Central memory CD4-positive, alpha-beta T cell (primary cell): ENCODE results near the gene MUC2.

Experiments used
- DNase-seq: peaks from one replicate; pipeline ENCODE4 v3.0.0; 2022
- total RNA-seq, 3 experiments: gene quantifications; one replicate each; lab custom pipeline; 2026; lab: John Stamatoyannopoulos, UW

Gene MUC2
- 0 to 0.19 (median 0.07) reads per million in 3 experiments for total RNA-seq

DNA sequence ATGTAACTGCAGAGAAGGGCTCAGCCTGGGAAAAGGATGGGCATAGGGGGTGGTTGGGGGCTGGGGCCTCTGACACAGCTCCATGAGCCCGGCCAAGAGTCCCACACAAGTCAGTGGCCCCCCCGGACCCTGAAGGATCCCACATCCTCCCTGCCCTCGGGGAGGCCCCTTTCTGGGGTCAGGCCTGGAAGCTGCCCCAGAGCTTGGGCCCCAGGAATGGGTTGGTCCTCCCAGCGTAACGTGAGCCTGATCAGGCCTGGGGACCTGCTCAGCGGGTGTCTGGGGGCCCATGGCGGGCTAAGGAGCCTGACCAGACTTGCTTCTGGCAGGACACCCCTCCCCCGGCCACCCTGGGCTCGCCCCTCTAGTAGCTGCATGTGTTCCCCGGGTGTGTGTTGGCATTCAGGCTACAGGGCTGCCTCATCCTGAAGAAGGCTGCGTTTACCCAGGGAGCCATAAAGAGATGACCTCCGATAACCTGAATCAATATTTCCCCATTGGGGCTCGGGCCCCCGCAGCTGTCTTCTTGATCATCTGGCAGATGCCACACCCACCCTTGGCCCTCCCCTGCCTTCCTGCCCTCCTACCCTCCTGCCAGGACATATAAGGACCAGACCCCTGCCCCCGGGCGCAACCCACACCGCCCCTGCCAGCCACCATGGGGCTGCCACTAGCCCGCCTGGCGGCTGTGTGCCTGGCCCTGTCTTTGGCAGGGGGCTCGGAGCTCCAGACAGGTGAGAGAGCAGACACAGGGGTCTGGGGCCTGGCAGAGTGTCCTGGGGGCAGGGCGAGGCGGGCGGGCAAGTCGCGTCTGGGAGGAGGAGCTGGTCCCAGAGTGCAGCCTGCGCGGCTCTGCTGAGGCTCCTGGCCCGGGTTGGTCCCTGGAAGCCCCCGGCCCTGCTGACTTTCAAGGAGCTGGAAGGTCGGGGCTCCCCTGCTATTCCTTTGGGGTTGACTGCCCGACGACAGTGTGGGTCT lies at the start of gene MUC2:
Gene MUC2 (plus strand): TSS at position 631 of the 978 bp plus-strand sequence.
- DNase-seq = no peak

DNA sequence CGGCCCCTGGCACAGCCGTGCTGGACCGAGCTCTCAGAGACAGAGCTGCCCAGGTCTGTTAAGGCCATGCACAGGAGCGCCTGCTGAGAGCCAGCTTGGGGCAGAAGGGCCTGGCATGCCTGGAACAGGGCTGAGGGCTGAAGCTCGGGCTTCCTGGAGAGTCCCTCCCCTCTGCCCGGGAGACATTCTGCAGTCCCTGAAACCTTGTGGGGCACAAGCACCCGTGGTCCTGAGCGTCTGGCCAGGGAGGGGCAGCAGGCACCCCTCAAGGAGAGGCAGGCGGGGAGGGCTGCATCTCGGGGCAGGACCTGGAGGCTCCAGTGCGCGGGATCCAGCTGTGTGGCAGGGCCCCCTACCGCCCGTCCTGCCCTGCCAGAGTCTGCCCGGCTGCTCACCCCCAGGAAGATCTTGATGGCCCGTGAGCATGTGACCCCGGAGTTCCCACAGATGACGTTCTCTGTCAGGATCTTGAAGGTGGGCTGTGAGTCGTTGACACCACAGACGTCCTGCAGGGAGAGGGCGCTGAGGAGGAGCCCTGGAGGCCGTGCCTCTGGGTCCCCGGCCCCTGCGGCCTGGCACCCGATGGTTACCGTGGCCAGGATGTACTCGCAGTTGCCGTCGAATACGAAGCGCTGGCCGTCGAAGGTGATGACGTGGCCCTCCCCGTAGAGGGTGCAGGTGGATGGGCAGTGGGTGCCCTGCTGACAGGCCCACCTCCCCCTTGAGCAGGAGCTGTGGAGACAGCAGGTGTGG lies 49.1 kb upstream of the MUC2 start:
- no peak for DNase-seq

DNA sequence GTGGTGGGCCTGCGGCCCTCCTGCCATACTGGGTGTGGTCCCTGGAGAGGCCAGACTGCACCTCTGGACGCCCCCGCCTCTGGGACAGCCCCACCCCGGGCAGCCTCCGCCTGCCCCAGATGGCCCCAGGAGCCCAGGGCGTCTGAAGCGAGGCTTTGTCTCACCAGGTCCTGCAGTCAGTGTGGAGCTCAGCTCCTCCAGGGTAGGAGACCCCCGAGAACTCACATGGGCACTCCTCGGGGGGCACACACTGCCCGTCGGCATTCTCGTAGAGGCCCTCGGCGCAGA lies 48.6 kb upstream of the MUC2 start:
- no peak for DNase-seq

DNA sequence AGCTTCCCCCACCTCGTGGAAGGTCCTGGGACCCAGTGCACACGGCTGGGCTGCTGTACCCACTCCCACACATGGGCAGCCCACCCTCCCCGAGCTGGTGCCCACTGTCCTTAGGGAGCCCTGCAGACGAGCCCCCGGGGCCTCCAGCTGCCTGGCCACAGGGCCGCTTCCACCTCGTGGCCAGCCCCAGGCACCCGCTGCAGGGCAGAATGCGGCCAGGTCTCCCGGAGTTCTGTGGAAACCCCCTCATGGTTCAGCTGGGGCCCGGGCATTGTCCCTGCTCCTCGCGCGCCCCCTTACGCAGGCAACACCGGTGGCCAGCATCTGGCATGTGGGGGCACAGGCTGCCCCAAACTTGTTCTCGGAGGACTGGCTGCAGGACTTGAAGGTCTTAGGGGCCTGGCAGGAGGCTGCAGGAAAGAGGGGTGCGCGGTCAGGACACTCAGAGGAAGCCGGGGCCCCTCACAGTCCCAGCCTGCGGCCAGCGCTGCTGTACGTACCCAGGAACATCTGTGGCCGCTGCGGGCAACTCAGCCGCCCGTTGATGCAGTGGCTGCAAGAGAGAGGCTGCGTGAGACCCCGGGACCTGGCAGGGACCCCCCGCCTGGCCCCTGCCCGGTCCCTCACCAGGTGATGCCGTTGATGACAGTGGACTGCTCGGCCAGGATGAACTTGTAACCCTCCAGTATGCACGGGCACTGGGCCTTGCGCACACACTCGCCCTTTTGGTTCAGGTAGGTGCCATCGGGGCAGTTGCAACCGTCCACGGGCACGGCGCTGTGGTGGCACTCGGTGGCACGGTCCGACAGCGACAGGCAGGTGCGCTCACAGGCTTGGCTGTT lies 47.8 kb upstream of the MUC2 start:
- no peak for DNase-seq

DNA sequence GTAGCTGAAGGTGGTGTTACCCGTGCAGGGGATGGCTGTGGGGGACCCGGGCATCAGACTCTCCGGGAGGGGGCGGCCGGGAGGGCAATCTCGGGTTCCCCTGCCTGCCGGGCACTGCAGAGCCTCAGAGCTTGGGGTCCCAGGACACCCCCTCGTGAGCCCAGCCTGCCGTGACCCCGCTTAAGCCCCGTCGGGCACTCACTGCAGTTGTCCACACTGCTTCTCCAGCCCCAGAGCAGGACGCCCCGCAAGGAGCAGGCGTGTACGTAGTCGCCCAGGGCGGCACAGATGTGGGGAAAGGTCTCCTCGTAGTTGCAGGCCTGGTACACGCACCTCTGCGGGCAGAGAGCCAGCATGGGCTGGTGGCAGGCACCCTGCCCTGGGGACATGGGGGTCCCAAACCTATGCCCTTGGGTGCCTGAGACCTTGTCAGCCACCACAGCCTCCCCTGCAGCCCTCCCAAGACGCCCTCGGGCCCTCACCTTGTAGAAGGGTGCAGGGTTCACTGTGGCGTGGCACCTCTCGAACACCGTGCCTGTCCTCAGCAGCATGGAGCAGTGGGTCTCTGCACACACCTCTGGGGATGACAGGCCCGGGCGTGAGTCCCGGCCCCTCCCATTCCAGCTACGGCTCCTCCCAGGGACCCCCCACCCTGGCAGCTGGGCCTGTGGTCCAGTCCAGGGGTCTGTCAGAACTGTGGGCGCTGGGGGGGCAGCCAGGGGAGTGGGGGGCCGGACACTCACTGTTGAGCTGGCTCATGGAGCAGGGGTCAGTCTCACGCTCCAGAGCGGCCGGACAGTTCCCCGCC lies 47.0 kb upstream of the MUC2 start:
- no peak for DNase-seq

DNA sequence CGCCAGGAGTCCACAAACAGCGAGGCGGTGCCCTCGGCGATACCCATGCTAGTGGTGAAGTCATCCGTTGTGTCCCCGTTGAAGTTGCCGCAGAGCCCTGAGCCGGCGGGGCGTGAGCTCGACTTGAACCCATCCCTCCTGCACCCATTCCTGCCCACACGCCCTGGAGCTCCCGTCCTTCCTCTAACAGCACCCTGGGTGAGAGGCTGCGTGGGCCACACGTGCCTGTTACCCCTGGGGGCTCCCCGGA lies 46.5 kb upstream of the MUC2 start:
- DNase-seq = no peak

DNA sequence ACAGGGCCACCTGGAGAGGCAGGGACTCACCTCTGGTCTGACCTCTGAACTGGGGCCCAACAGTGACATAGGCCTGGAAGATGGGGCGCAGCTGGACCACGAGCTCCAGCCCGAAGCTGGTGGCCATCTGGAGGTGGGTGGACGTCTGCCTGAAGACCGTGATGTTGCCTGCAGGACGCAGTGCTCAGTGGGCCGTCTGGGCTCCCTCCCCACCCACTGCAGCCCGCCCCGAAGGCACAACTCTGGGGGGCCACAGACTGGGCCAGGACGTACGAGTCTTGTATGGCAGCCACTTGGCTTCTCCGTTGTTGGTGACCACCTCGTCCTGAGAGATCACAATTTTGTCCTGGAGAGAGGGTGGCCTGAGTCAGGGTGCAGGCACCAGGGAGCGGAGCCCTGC lies 46.1 kb upstream of the MUC2 start:
- DNase-seq = no peak

DNA sequence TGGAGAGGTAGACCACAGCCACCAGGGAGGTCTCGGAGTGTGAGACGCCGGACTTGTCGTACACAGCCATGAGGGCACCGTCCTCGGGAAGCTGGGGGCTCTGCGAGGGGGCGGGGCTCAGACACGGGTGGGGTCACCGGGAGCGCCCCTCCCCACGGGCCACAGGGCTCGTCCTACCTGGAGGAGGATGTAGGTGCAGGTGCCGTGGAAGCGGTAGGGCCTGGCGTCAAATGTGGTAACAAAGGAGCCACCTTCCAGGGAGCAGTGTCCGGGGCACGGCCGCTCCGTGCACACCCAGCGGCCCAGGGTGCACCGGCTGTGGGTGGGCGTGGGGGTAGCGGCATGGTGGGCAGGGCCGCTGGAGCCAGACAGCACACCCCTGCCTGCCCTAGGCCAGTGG lies 45.6 kb upstream of the MUC2 start:
- no peak for DNase-seq

DNA sequence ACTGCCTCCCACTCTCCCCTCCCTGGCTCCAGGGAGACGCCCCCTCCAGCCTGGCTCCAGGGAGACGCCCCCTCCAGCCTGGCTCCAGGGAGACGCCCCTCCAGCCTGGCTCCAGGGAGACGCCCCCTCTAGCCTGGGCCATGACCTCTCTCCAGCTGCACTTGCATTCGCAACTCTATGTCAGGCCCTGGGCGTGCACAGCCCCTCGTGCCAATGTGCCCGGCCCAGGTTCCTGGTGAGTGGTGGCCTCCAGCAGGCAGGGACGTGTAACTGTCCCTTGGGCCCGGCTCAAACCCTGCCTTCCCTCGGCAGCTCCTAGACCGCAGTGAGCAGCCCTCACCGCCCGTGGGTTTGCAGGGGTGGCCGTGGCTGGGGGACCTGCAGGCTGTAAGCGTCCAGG lies 45.0 kb upstream of the MUC2 start:
- DNase-seq = no peak

DNA sequence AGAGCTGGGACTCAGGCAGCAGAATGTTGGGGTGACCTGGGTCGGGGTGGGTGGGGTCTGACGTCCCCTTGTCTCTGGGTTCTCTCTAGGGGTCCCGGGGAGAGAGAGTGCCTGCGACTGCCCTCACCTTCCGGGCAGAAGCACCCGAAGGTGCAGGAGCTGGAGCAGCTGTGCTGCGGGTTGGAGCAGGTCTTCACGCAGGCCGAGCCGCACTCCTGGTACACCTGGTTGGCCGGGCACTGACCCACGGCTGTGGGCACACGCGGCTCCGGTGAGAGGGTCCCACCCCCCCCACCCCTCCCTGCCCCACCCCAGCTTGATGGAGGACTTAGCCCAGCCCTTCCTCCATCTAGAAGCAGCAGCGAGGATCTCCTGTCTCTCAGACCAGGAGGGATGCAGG lies 44.6 kb upstream of the MUC2 start:
- no peak for DNase-seq

DNA sequence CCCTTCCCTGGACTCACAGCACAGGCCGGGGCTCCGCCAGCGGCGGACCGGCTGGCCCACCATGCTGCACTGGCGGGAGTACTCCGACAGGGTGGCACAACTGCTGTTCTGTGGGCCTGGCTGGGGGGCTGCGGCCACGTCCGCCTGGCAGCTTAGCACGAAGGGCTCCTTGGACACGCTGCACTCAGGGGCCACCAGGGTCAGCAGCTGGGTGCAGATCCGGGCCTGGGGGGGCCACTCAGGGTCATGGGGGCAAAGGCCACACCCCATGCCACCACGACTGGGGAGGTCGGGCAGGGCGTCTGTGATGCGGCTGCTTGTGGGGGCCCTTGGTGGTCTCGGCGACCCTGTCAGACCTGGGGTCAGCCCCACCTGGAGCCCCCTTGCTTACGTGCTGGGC lies 44.1 kb upstream of the MUC2 start:
- no peak for DNase-seq

DNA sequence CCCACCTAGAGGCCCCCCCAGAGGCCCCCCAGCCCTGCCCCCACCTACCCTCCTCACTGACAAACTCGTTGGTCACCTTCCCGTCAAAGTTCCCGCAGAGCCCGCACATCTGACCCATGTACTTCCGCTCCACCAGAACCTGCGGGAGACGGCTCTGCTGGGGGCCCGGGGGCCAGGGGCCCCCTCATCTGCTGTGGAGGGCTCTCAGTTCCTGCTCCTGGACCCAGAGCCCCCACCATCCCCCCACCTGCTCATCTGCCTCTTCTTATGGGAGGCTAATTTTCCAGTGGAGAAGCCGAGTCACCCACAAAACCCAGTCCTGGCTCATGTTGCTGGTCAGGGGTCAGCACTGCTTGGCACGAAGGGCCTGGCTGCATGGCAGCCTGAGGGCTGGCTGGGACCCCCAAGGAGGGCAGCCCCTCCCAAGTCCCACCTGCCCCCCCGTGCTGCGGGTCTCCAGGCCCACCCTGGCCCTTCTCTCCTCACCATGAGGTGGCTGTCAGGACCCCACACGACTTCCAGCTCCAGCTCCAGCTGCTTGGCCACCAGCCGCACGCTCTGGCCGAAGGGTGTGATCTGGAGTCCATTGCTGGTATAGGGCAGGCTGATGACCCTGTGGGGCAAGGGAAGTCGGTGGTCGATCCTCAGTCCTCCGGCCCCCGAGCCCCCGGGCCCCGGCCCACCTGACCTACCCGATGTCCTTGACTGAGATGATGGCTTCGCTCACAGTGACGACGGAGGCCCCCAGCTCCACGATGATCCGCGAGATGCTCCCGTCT lies 43.4 kb upstream of the MUC2 start:
- no peak for DNase-seq

DNA sequence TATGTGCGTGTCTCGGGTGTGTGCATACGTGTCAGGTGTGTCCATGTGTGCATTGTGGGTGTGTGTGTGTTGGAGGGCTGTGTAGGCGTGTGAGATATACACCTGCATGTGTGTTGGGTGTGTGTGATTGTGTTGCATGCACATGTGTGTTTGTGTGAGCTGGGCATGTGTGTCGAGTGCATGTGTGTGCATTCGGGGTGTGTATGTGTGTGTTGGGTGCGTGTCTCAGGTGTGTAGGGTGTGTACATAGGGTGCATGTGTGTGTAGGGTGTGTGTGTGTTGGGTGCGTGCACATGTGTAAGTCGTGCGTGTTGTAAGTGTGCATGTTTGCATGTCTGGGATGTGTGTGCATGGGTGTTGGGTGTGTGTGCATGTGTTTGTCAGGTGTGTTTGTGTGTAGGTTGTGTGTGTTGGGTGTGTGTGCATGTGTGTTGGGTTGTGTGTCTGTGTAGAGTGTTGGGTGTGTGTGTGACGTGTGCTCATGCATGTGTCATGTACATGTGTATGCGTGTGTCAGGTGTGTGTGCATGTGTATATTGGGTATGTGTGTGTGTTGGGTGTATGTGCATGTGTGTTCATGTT lies 42.3 kb upstream of the MUC2 start:
- no peak for DNase-seq

DNA sequence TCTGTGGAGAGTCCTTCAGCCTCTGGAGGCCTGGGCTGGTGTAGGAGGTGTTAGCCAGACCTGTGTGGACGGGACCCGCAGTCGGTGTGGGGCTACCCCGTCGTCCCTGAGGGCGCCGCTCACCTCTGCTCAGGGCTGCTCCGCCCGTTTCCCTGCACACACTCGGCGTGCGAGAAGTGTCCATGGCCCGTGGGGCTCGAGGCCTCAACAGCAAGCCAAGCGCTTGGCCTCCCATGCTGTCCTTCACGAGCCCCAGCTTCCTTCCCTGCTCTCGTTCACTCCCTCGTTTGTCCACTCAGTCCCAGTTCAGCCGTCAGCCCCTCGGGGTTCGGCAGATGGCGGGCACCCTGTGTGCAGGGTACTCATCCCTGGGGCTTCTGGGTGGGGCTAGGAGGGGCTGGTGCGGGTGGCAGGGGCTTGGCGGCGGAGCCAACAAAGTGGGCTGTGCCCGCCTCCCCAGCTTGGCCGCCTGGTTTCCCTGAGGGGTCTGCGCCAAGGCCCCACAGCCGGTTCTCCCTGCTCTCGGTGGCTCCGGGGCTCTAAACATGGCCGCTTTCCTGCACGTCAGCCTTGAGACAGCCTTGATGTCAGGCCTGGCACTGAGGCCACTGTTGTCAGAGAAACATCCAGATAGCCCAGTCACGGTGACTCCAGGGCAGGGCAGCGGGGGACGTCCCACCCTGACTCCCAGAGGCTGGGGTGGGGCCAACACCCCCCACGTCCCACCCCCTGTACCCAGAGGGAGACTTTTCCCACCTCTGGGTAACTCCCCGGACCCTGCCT lies 41.5 kb upstream of the MUC2 start:
- DNase-seq = no peak

DNA sequence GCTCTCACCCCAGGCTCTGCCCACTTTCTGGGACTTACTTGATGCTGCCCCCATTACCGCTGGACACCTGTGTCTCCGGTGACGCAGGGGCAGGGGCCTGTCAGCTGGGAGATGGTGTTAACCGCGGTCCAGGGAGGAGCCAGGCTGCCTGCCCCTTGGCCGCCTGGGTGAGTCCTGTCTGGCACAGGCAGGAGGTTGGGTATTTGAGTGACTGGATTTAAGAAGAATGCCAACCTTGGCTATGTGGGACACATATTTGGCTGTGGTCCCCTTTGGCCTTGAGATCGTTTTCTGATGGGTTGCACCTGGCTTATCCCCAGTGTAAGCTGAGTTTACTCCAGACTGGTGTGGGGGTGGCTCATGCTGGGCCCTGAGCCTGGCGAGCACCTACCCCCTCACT lies 40.7 kb upstream of the MUC2 start:
- no peak for DNase-seq

DNA sequence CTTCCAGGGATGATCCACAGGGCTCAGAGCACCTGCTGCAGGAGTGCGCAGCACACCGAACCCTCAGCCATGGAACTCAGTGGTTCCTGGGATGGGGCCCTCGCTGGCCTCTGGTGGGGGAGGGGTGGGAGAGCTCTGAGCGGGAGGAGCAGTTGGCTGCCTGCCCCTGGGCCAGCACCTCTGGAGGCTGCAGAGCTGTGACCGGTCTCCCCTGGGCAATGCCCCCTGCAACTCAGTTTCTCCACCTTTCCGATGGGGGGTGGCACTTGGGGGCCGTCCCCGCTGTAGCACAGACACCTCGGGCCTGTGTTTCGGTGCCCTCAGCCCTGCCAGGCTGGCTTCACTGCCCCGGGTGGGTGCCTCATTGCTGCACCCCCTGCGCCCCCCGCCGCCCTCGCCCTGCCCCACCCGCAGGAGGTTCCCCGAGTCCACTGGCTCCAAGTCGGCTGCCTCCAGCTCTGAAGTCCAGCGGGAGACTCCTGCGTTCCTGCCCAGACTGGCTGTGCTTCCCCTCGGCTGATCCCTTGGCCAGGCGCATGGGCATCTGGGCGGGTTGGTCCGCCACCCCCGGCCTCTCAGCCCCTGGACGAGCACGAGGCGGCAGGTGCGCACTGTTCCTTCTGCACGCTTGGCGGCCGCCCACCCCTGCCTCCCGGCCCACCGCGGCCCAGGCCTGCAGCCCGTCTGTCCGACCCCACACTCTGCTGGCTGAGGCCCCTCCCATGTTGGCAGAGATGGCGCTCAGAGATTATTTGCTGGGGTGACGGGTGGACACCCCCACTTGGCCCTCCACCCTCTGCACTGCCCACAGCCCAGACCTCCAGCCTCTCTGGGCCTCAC lies 40.0 kb upstream of the MUC2 start:
- no peak for DNase-seq

DNA sequence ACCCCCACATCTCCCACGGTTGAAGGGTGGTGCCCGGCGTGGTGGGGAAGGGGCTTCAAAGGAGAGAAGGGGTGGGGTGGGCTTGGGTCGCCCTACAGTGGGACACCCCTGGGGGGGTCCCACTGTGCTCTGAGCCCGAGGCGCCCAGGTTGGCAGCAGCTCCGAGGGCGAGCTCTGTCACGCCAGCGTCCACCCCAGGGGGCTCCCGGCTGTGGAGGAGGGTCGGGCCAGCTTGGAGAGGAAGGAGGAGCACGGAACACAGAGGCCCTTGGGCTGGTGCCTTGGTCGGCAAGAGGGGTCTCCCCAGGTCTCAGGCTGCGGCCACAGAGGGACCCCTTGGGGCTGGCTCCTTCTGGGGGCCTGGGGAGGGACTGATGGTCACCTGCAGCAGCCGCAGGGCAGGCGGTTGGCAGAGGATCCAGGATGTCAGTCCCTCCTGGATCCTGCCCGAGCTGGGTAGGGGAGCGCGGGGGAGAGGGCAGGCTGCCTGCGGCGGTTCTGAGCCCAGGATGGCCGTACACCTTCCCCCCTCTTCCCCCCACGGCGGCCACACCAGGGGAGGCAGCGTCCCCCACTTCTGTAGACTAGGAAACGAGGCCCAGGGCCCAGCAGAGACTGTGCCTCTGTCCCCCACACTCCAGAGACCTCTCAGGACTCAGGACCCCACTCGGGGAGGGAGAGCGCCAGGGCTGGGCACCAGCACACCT lies 38.9 kb upstream of the MUC2 start:
- no peak for DNase-seq

DNA sequence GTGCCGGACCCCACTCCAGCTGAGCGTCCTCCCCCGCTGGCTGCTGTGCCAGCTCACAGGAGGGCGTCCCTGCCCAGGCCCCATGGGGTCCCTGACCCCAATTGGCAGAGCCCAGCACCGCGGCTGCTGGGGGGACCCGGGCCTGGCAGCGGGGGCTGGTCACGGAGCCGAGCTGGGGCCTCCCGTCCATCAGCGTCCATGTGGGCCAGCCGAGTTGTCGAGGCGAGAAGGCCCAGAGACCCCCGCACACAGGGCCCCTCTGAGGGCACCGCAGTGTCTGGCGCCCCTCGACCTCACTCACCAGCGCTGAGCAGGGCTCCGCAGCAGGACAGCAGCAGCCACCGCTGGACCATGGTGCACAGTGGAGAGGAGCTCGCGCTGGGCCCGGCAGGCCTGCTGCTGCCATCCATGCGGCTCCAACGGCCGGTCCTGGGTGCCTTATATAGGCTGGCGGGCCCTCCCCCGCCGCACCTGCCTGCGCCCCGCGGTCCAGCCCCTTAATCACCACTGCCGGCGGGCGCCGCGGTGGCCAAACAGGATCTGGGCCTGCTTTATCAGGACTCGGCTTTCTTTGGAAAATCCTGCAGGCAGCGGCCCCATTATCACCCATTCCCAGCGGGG lies 38.3 kb upstream of the MUC2 start, which contains the start of gene MUC6:
Gene MUC6 (minus strand): TSS at position 416 of the 621 bp plus-strand sequence. CDS start 63 bp downstream, at position 353.
- DNase-seq = no peak
